Mesodermal cell (in vitro differentiated cells): ENCODE data around the gene ACTR2.

Experiments used
- H3K27ac ChIP-seq: 2 replicates; pipeline ENCODE4 v1.7.0; 2013; ENCODE audit warnings: mild to moderate bottlenecking, low read depth, low read length, moderate library complexity; ENCODE audit not compliant: severe bottlenecking
- H3K36me3 ChIP-seq: 2 replicates; pipeline ENCODE4 v1.7.1; 2013; ENCODE audit warnings: mild to moderate bottlenecking, low read length, moderate library complexity; ENCODE audit not compliant: control insufficient read depth, insufficient read depth
- H3K4me1 ChIP-seq: one replicate; pipeline ENCODE4 v1.7.1; 2013; ENCODE audit warnings: mild to moderate bottlenecking, low read length; ENCODE audit not compliant: insufficient read depth, control insufficient read depth, poor library complexity, severe bottlenecking
- H3K4me3 ChIP-seq: 2 replicates; pipeline ENCODE4 v1.7.0; 2013; ENCODE audit warnings: low read length, control low read depth, mild to moderate bottlenecking; ENCODE audit not compliant: insufficient read depth, poor library complexity, severe bottlenecking; ENCODE audit errors: extremely low read depth
- H3K9me3 ChIP-seq: 2 replicates; pipeline ENCODE4 v1.7.1; 2013; ENCODE audit warnings: mild to moderate bottlenecking, low read length, moderate library complexity; ENCODE audit not compliant: control insufficient read depth
- WGBS, 2 experiments: methylation state at CpG; one replicate each; pipeline ENCODE4 v1.1.5; 2013; ENCODE audit warnings: missing lambda C conversion rate in 2 of 2; ENCODE audit not compliant: insufficient coverage in 2 of 2; 5-methylcytosine and 5-hydroxymethylcytosine counted together

ACTR2 gene

DNA sequence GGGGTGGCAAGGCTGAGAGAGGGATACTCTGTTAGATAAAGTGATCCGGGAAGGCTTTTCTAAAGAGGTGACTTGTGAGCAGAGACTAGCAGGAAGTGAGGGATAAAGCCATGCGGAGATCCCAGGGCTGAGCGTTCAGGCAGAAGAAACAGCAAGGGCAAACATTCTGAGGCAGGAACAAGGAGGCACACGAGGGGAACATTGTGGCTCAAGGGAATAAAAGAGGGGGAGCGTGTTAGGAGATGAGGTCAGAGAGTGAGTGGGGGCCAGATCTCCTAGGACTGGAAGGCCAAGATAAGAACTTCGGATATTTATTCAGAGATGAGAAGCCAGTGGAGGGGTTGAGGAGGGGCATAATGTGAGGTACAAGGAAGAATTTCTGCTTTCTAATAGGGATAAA is 67.1 kb downstream of the ACTR2 start:
- Histone ChIP-seq H3K4me1 (peaks cover 36% of the 10 kb centered on the region), H3K36me3 (no peaks in the 10 kb centered on the region), H3K9me3 (no peaks in the 10 kb centered on the region), H3K27ac (peak overlapping the region; percentile 2), H3K4me3 (no peak overlapping the region)
- 69 to 74% methylated on average over 6 of the region's 6 CpGs for WGBS, 2 experiments

GRCh38 chr2:65296971-65297370 is 69.3 kb downstream of the ACTR2 start:
- Histone ChIP-seq H3K4me3 (no peak overlapping the region), H3K9me3 (no peaks in the 10 kb centered on the region), H3K27ac (no peak overlapping the region), H3K4me1 (peaks cover 54% of the 10 kb centered on the region), H3K36me3 (no peaks in the 10 kb centered on the region)
- 74 to 100% methylated on average over 3 to 5 of the region's 7 CpGs for WGBS, 2 experiments

DNA sequence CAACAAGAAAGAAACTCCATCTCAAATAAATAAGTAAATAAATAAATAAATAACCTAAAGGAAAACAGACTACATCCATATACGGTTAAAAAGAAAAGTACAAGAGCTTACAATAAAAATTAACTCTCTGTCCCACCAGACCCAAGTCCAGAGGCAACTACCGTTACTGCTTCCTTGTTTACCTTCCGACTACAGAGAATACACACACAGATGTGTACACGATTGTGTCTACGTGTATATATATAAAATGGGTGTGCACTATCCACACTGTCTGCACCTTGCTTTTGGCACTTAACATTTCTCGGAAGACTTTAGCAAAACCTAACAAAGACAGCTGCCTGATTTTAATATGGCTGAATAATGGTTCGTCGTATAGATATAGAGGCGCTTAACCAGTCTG is 69.9 kb downstream of the ACTR2 start:
- Histone ChIP-seq H3K4me3 (no peak overlapping the region), H3K27ac (no peak overlapping the region), H3K4me1 (peaks cover 59% of the 10 kb centered on the region), H3K9me3 (no peaks in the 10 kb centered on the region), H3K36me3 (no peaks in the 10 kb centered on the region)
- 98 to 100% methylated on average over 4 to 5 of the region's 9 CpGs for WGBS, 2 experiments

DNA sequence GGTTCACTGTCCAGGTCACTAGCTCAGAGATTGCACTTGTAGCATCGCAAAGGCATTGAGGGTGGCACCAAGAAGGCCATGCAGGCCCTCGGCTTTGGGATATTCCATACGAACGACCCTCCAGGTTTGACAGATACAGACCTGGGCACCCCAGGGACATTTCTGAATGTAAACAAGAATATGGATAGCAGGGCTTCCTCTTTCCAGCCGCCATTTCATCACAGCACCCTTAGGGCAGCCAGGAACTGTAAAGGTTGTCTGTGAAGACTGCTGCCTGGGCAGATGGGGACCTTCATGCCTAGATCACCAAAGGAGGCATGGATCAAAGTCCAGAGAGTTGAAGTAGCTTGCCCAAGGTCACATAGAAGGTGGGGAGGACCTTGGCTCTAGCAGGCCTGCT is 70.5 kb downstream of the ACTR2 start:
- H3K4me3 ChIP-seq = no peak overlapping the region
- WGBS, 2 experiments = 88 to 98% methylated on average over 4 to 5 of the region's 5 CpGs

DNA sequence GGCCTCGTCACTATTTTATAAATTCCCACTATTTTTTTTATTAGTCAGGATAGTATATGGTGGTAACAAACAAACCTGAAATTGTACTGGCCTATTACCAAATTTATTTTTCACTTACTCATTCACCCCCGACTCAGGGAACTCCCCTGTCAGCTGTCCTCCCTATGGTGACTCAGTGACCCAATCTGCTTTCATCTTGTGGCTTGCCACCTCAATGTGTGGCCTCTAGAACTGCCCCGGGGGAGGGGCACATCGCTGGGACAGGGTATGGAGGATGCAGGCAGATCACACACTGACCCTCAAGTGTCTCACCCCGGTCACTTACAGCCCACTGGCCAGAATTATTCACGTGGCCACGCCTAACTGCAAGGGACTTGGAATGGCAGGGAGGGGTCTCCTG is 71.6 kb downstream of the ACTR2 start:
- Histone ChIP-seq H3K4me3 (no peak overlapping the region), H3K9me3 (no peaks in the 10 kb centered on the region), H3K27ac (no peak overlapping the region), H3K4me1 (peaks cover 49% of the 10 kb centered on the region), H3K36me3 (peaks cover 7% of the 10 kb centered on the region)
- 71 to 82% methylated on average over 6 of the region's 7 CpGs for WGBS, 2 experiments

More for the DNA sequence above, 70.5 kb downstream of the ACTR2 start:
- H3K36me3 ChIP-seq = no peaks in the 10 kb centered on the region
- no peaks in the 10 kb centered on the region for H3K9me3 ChIP-seq
- H3K27ac ChIP-seq = no peak overlapping the region
- H3K4me1 ChIP-seq = peaks cover 61% of the 10 kb centered on the region

- no peak overlapping the region for H3K4me3 ChIP-seq
- H3K4me1 ChIP-seq = peaks cover 40% of the 10 kb centered on the region
- peaks cover 7% of the 10 kb centered on the region for H3K36me3 ChIP-seq
- WGBS, 2 experiments = 65 to 67% methylated on average over 14 of the region's 16 CpGs
- H3K27ac ChIP-seq = peak overlapping the region; percentile 92
- H3K9me3 ChIP-seq = no peaks in the 10 kb centered on the region
Measured at GRCh38 chr2:65300134-65300760, 72.6 kb downstream of the ACTR2 start.

DNA sequence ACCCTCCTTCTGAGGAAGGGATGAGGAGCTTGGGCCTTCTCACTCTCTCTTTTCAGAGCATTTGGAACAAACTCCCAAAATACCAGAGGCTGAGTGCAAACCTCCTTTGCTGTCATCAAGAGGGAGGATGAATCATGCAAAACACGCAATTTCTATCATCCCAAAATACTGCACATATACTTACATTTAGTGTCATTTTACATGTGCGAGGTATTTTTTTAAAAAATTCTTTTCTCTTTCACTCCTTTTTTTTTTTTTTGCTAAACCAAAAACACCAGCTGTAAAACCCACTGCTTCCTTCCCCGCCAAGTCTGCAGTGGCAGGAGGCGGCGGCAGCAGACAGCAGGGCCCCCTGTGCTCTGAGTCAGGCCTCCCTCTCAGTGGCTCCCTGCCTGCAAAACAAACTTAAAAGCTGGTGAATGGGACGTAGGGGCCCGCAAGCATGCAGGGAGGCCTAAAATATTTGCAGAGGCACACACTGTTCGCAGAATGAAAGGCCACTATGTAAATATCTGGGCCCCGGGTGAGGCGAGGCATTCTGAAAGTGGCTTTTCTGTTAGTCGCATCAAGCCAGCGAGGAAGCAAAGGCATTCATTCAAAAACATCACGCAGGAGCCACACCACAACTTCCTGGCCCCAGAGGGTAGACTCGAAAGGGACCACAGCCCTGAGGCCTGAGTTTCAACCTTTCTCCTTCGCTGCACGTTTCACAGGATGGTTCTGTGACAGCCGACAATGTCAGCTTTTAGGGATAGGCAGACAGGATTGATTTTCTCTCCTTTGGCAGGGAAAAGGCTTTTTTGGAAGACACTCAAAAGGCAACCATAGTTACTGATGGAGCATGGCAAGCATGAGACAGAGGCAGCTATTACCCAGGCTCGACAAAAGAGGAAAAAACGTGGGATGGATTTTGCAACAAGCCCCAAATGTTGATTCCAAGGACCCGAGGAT is 73.4 kb downstream of the ACTR2 start:
- WGBS, 2 experiments = 21 to 42% methylated on average over 15 to 17 of the region's 20 CpGs
- Histone ChIP-seq H3K4me1 (peaks cover 40% of the 10 kb centered on the region), H3K36me3 (peaks cover 15% of the 10 kb centered on the region), H3K4me3 (no peak overlapping the region), H3K27ac (peak overlapping the region; percentile 92), H3K9me3 (no peaks in the 10 kb centered on the region)

DNA sequence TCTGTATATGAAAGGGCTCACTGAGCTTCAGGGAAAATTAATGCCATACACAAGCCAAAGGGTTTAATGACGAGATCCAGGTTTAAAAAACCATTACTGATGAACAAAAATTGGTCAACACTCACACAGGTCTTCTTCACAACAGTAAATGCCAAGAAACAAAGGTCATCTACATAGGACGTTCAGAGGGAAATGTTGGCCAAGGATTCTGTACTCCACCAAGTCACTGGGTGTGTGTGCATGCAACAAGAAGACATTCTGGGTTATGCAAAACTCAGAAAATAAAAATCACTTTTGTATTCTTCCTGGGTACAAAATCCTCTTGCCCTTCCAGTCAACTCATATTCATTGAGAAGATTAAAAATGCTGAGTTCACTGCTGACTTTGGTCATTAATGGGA is 78.3 kb downstream of the ACTR2 start:
- H3K4me1 ChIP-seq = peaks cover 20% of the 10 kb centered on the region
- no peak overlapping the region for H3K4me3 ChIP-seq
- 92 to 100% methylated on average over 1 to 2 of the region's 2 CpGs for WGBS, 2 experiments
- H3K27ac ChIP-seq = no peak overlapping the region
- H3K36me3 ChIP-seq = peaks cover 56% of the 10 kb centered on the region
- no peaks in the 10 kb centered on the region for H3K9me3 ChIP-seq

- Histone ChIP-seq H3K36me3 (peaks cover 86% of the 10 kb centered on the region), H3K9me3 (no peaks in the 10 kb centered on the region), H3K27ac (no peak overlapping the region), H3K4me1 (peaks cover 8% of the 10 kb centered on the region), H3K4me3 (no peak overlapping the region)
- 94 to 98% methylated on average over 7 to 8 of the region's 8 CpGs for WGBS, 2 experiments
Measured at GRCh38 chr2:65309699-65310098, 82.1 kb downstream of the ACTR2 start.

- Histone ChIP-seq H3K9me3 (no peaks in the 10 kb centered on the region), H3K4me3 (no peak overlapping the region), H3K36me3 (peaks cover 91% of the 10 kb centered on the region), H3K27ac (no peak overlapping the region), H3K4me1 (peaks cover 14% of the 10 kb centered on the region)
- 98 to 100% methylated on average over 3 to 4 of the region's 6 CpGs for WGBS, 2 experiments
Measured at GRCh38 chr2:65311049-65311448, 83.4 kb downstream of the ACTR2 start.

GRCh38 chr2:65311596-65311995 is 84.0 kb downstream of the ACTR2 start:
- Histone ChIP-seq H3K4me3 (no peak overlapping the region), H3K9me3 (no peaks in the 10 kb centered on the region), H3K4me1 (peaks cover 19% of the 10 kb centered on the region), H3K36me3 (peaks cover 94% of the 10 kb centered on the region), H3K27ac (no peak overlapping the region)
- WGBS, 2 experiments = 98 to 100% methylated on average over 6 to 7 of the region's 7 CpGs
